Measurements from ENCODE around the gene GP9.
"Not testable (repeated sequence)": the region's sequence is repeated elsewhere in the genome, so short reads cannot be mapped to it uniquely, and the experiment has no call there.

The GP9 gene

DNA sequence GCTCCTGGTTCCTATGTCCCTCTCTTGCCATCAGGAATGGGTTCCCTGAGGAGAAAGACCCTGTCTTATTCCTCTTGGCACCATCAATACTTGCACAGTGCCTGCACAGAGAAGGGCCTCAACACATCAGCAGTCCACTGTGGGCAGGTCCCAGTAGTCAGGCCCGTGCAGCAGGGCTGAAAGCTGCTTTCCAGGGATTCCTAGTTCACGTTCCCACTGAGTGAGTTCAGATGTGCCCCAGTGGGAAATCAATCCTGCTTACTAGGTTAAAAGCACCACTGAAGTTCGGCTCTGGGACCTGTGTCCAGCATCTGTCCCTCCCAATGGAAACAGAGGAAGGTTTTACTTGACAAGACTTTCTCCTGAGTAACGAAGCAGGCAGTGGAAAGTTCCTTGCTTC, 45.3 kb downstream of the GP9 start:
- Histone ChIP-seq H3K4me1 (ENCODE audit: control extremely low read depth in 1 of 4, control insufficient read depth in 4 of 4, insufficient read depth in 4 of 4, low read length in 3 of 4) (no peaks in the 10 kb centered on the region), H3K27ac (ENCODE audit: insufficient read depth in 1 of 2, low read depth in 1 of 2, low read length in 2 of 2, poor library complexity in 1 of 2, severe bottlenecking in 2 of 2) (no peak overlapping the region), H3K27me3 (replicated peaks in 2 of 5; ENCODE audit: control insufficient read depth in 4 of 5, insufficient read depth in 5 of 5, low read length in 4 of 5) (no peaks in the 10 kb centered on the region), H3K4me3 (ENCODE audit: control insufficient read depth in 1 of 7, extremely low read depth in 1 of 7, insufficient read depth in 4 of 7, low read depth in 2 of 7, low read length in 6 of 7) (no peak overlapping the region), H3K36me3 (ENCODE audit: control insufficient read depth in 4 of 4, insufficient read depth in 4 of 4, low read length in 3 of 4) (peaks cover 0 to 22% (median 10%) of the 10 kb centered on the region in 4 experiments), H3K9me3 (ENCODE audit: control extremely low read depth in 1 of 5, control insufficient read depth in 4 of 5, insufficient read depth in 2 of 5, low read depth in 1 of 5, low read length in 4 of 5) (no peaks in the 10 kb centered on the region)
- 100% methylated on average over 4 of the region's 4 CpGs for WGBS (ENCODE audit: insufficient coverage)
- ChIA-PET CTCF (interaction anchor here (0.9 to 1.4 kb wide), 3 partner anchors 53 to 124 kb away, joined by 3 read pairs; no protein-coding TSS in a partner anchor), POLR2A (no interaction called here)
- no peak for DNase-seq

DNA sequence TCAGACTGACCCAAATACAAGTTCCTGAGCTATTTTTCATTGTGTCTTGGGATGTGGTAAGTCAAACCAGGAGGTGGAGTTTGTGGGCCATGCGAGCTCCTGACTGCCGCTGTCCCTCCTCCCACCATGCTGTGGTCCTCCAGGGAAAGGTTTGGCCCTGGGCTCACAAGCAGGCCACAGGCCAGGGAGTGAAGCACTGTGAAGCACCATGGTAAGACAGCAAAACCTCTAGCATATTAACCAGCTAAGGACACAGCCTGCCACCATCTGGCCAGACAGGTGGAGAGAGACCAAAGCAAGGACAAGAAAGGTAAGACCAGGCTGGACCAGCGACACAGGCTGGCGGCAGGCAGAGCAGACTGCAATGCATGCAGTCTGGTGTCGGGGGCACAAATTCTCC, 45.7 kb downstream of the GP9 start:
- WGBS (ENCODE audit: insufficient coverage): 98% methylated on average over 5 of the region's 5 CpGs
- no peaks in the 10 kb centered on the region for H3K27me3 ChIP-seq (replicated peaks in 2 of 5; ENCODE audit: control insufficient read depth in 4 of 5, insufficient read depth in 5 of 5, low read length in 4 of 5)
- DNase-seq: no peak
- no peaks in the 10 kb centered on the region for H3K9me3 ChIP-seq (ENCODE audit: control extremely low read depth in 1 of 5, control insufficient read depth in 4 of 5, insufficient read depth in 2 of 5, low read depth in 1 of 5, low read length in 4 of 5)
- H3K4me3 ChIP-seq (ENCODE audit: control insufficient read depth in 1 of 7, extremely low read depth in 1 of 7, insufficient read depth in 4 of 7, low read depth in 2 of 7, low read length in 6 of 7): no peak overlapping the region
- ChIA-PET POLR2A (no interaction called here), CTCF (interaction anchor here (0.9 to 1.4 kb wide), 3 partner anchors 54 to 124 kb away, joined by 3 read pairs; no protein-coding TSS in a partner anchor)
- no peaks in the 10 kb centered on the region for H3K4me1 ChIP-seq (ENCODE audit: control extremely low read depth in 1 of 4, control insufficient read depth in 4 of 4, insufficient read depth in 4 of 4, low read length in 3 of 4)
- H3K36me3 ChIP-seq (ENCODE audit: control insufficient read depth in 4 of 4, insufficient read depth in 4 of 4, low read length in 3 of 4): peaks cover 0 to 22% (median 10%) of the 10 kb centered on the region in 4 experiments
- H3K27ac ChIP-seq (ENCODE audit: insufficient read depth in 1 of 2, low read depth in 1 of 2, low read length in 2 of 2, poor library complexity in 1 of 2, severe bottlenecking in 2 of 2): no peak overlapping the region

DNA sequence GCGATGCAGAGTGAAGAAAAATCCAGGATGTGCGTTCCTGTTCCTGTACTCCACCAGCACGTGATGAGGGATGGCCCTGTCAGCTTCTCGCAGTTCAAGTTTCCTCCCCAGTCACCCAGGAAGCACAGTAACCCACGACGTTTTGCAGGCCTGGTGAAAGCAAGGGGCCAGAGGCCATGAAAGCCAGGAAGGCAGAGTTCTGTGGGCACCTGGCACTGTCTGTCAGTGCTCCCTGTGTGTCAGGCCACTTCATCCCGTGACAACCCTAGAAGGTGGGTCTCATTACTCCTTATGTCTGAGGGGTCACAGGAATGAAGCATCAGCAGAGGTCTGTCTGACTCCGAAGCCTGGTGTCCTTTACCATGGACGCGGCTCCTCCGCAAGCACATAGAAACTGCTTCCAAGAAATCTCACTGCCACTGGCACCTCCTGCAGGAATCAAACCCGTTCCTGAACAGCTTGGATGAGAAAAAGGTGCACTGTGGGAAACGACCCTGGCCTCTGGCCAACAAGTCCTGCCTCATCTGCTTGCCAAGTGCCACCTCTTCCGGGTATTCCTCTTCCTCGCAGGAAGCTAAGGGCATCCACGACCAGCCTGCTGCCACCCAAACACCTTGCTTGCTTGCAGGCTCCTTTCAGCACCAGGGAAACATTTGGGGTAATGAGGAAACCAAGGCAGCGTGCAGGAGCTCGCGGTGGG, 46.4 kb downstream of the GP9 start:
- H3K4me3 ChIP-seq (ENCODE audit: control insufficient read depth in 1 of 7, extremely low read depth in 1 of 7, insufficient read depth in 4 of 7, low read depth in 2 of 7, low read length in 6 of 7): no peak overlapping the region
- H3K9me3 ChIP-seq (ENCODE audit: control extremely low read depth in 1 of 5, control insufficient read depth in 4 of 5, insufficient read depth in 2 of 5, low read depth in 1 of 5, low read length in 4 of 5): no peaks in the 10 kb centered on the region
- ChIA-PET CTCF (interaction anchor here (0.9 to 1.7 kb wide), 4 partner anchors 53 to 125 kb away, joined by 3 to 6 read pairs (median 3); no protein-coding TSS in a partner anchor), POLR2A (no interaction called here)
- no peaks in the 10 kb centered on the region for H3K27me3 ChIP-seq (replicated peaks in 2 of 5; ENCODE audit: control insufficient read depth in 4 of 5, insufficient read depth in 5 of 5, low read length in 4 of 5)
- 93% methylated on average over 19 of the region's 19 CpGs for WGBS (ENCODE audit: insufficient coverage)
- no peaks in the 10 kb centered on the region for H3K4me1 ChIP-seq (ENCODE audit: control extremely low read depth in 1 of 4, control insufficient read depth in 4 of 4, insufficient read depth in 4 of 4, low read length in 3 of 4)
- no peak overlapping the region for H3K27ac ChIP-seq (ENCODE audit: insufficient read depth in 1 of 2, low read depth in 1 of 2, low read length in 2 of 2, poor library complexity in 1 of 2, severe bottlenecking in 2 of 2)
- peaks cover 0 to 22% (median 10%) of the 10 kb centered on the region in 4 experiments for H3K36me3 ChIP-seq (ENCODE audit: control insufficient read depth in 4 of 4, insufficient read depth in 4 of 4, low read length in 3 of 4)
- DNase-seq: no peak

DNA sequence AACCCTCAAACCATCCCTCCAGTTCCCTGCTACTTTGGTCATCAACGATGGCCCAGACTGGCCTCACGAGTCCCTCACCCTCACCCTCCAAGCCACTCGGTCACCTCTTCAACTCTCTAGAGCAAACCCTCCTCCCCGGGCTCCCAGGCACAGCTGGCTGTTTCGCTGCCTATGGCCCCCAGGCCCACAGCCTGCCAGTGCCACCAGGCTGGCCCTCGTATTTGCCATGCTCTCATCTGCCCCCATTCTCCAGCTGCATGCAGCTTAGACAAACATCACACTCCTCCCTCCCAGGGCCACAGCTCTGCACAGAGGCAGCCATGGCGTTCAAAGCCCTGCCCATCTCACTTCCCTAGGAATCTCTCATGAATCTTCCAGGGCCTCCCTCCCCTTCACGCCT, 47.2 kb downstream of the GP9 start:
- DNase-seq: no peak
- Histone ChIP-seq H3K36me3 (ENCODE audit: control insufficient read depth in 4 of 4, insufficient read depth in 4 of 4, low read length in 3 of 4) (peaks cover 0 to 22% (median 11%) of the 10 kb centered on the region in 4 experiments), H3K27me3 (replicated peaks in 2 of 5; ENCODE audit: control insufficient read depth in 4 of 5, insufficient read depth in 5 of 5, low read length in 4 of 5) (no peaks in the 10 kb centered on the region), H3K4me1 (ENCODE audit: control extremely low read depth in 1 of 4, control insufficient read depth in 4 of 4, insufficient read depth in 4 of 4, low read length in 3 of 4) (peaks cover 0 to 5% (median 0%) of the 10 kb centered on the region in 4 experiments), H3K27ac (ENCODE audit: insufficient read depth in 1 of 2, low read depth in 1 of 2, low read length in 2 of 2, poor library complexity in 1 of 2, severe bottlenecking in 2 of 2) (no peak overlapping the region), H3K9me3 (ENCODE audit: control extremely low read depth in 1 of 5, control insufficient read depth in 4 of 5, insufficient read depth in 2 of 5, low read depth in 1 of 5, low read length in 4 of 5) (no peaks in the 10 kb centered on the region), H3K4me3 (ENCODE audit: control insufficient read depth in 1 of 7, extremely low read depth in 1 of 7, insufficient read depth in 4 of 7, low read depth in 2 of 7, low read length in 6 of 7) (no peak overlapping the region)
- CTCF ChIA-PET: interaction anchor here (1.1 to 1.7 kb wide), 2 partner anchors 11 to 53 kb away, joined by 3 to 6 read pairs; no protein-coding TSS in a partner anchor
- 92% methylated on average over 5 of the region's 8 CpGs for WGBS (ENCODE audit: insufficient coverage)
- POLR2A ChIA-PET: no interaction called here

DNA sequence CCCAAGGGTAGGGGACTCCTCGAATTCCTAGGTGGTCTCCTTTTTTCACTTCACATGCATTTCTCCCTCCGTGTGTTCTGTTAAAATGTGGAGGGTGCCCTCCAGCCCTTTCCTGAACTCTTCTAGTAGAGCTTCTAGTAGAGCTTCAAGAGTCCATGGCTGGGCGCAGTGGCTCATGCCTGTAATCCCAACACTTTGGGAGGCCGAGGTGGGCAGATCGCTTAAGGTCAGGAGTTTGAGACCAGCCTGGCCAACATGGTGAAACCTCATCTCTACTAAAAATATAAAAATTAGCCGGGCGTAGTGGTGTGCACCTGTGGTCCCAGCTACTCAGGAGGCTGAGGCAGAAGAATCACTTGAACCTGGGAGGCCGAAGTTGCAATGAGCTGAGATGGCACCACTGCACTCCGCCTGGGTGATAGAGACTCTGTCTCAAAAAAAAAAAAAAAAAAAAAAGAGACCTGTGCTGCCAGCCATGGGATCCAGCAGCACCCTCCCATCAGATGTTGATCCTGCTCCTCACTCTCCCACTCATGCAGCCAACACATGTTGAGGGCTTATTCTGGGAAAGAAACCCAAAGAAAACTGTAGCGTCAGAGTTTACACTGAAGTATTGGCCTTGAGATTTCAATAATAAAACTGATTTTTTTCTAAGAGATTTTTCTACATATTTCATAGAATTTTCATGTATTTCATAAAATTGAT, 50.6 kb downstream of the GP9 start:
- peaks cover 3 to 11% (median 5%) of the 10 kb centered on the region in 4 experiments for H3K4me1 ChIP-seq (ENCODE audit: control extremely low read depth in 1 of 4, control insufficient read depth in 4 of 4, insufficient read depth in 4 of 4, low read length in 3 of 4)
- H3K27me3 ChIP-seq (replicated peaks in 2 of 5; ENCODE audit: control insufficient read depth in 4 of 5, insufficient read depth in 5 of 5, low read length in 4 of 5); POLR2A ChIA-PET; H3K4me3 ChIP-seq (ENCODE audit: control insufficient read depth in 1 of 7, extremely low read depth in 1 of 7, insufficient read depth in 4 of 7, low read depth in 2 of 7, low read length in 6 of 7); H3K9me3 ChIP-seq (ENCODE audit: control extremely low read depth in 1 of 5, control insufficient read depth in 4 of 5, insufficient read depth in 2 of 5, low read depth in 1 of 5, low read length in 4 of 5); DNase-seq; H3K27ac ChIP-seq (ENCODE audit: insufficient read depth in 1 of 2, low read depth in 1 of 2, low read length in 2 of 2, poor library complexity in 1 of 2, severe bottlenecking in 2 of 2): not testable (repeated sequence)
- 94% methylated on average over 5 of the region's 10 CpGs for WGBS (ENCODE audit: insufficient coverage)
- CTCF ChIA-PET: interaction anchor here (1.5 kb wide), 1 partner anchor 60 kb away, joined by 4 read pairs; no protein-coding TSS in a partner anchor
- H3K36me3 ChIP-seq (ENCODE audit: control insufficient read depth in 4 of 4, insufficient read depth in 4 of 4, low read length in 3 of 4): peaks cover 0 to 25% (median 11%) of the 10 kb centered on the region in 4 experiments
